DND-41 (cell line): ENCODE data around the gene SLF2.
A peak's percentile ranks its signal among the peaks of the same experiment; 100 is the strongest.

Experiments
- ATAC-seq: fragments of 200-7000 bp; cut with Tn5 transposase; 3 replicates; pipeline ENCODE4 v1.9.1; 2021; ENCODE audit warnings: low read depth; ENCODE audit not compliant: insufficient read depth
- DNase-seq: peaks from one replicate; pipeline ENCODE4 v3.0.0-alpha.2; 2020
- H2AFZ ChIP-seq: 2 replicates; pipeline ENCODE4 v1.6.0; 2012; ENCODE audit warnings: low read depth, low read length
- H3K27ac ChIP-seq: 2 replicates; pipeline ENCODE4 v1.5.1; 2012; ENCODE audit warnings: low read length, inconsistent platforms
- H3K27me3 ChIP-seq: fragments of 200-600 bp; sonication (generic); 2 replicates; pipeline ENCODE4 v1.6.0; 2012; ENCODE audit warnings: low read length, mild to moderate bottlenecking, inconsistent platforms; ENCODE audit not compliant: insufficient read depth, poor library complexity
- H3K36me3 ChIP-seq: 2 replicates; pipeline ENCODE4 v1.5.1; 2012; ENCODE audit warnings: low read length, inconsistent platforms; ENCODE audit not compliant: insufficient read depth
- H3K4me1 ChIP-seq: 2 replicates; pipeline ENCODE4 v1.5.1; 2012; ENCODE audit warnings: mild to moderate bottlenecking, low read length; ENCODE audit not compliant: insufficient read depth
- H3K4me2 ChIP-seq: 2 replicates; pipeline ENCODE4 v1.6.0; 2012; ENCODE audit warnings: mild to moderate bottlenecking, moderate library complexity, low read length, inconsistent platforms; ENCODE audit not compliant: insufficient read depth
- H3K4me3 ChIP-seq, 2 experiments: fragments of 200-600 bp in 1 of 2; shearing (Covaris generic) in 1 of 2; 2 replicates each; pipeline ENCODE4 v1.5.1; 2012 to 2016; ENCODE audit warnings: inconsistent platforms in 2 of 2, low read length in 2 of 2, mild to moderate bottlenecking in 2 of 2, low read depth in 1 of 2, moderate library complexity in 1 of 2
- H3K79me2 ChIP-seq: 2 replicates; pipeline ENCODE4 v1.6.0; 2012; ENCODE audit warnings: low read length, inconsistent platforms; ENCODE audit not compliant: insufficient read depth
- H3K9ac ChIP-seq: 2 replicates; pipeline ENCODE4 v1.6.0; 2012; ENCODE audit warnings: low read depth, mild to moderate bottlenecking, inconsistent platforms, low read length, moderate library complexity
- H3K9me3 ChIP-seq: 2 replicates; pipeline ENCODE4 v1.5.1; 2012; ENCODE audit warnings: low read length, moderate library complexity, mild to moderate bottlenecking, inconsistent platforms; ENCODE audit not compliant: insufficient read depth, severe bottlenecking
- H4K20me1 ChIP-seq: 2 replicates; pipeline ENCODE4 v1.6.0; 2012; ENCODE audit warnings: low read length; ENCODE audit not compliant: insufficient read depth
- CTCF ChIP-seq: IDR thresholded peaks from 2 replicates; pipeline ENCODE4 v1.5.1; 2012; ENCODE audit warnings: borderline replicate concordance, low read length, moderate library complexity, mild to moderate bottlenecking; ENCODE audit not compliant: poor library complexity, severe bottlenecking; ENCODE audit errors: extremely low read depth
- EZH2 ChIP-seq: IDR thresholded peaks from 3 replicates; pipeline ENCODE4 v1.6.1; 2012; ENCODE audit warnings: borderline replicate concordance, low read depth, mild to moderate bottlenecking, moderate library complexity, low read length, inconsistent platforms; ENCODE audit not compliant: severe bottlenecking

The SLF2 gene

GRCh38 chr10:100977436-100977835 lies 64.7 kb downstream of the SLF2 start:
- Histone ChIP-seq H3K4me2 (no peak overlapping the region), H3K9me3 (no peaks in the 10 kb centered on the region), H4K20me1 (no peaks in the 10 kb centered on the region), H3K4me1 (no peaks in the 10 kb centered on the region), H3K4me3 (no peak overlapping the region), H3K79me2 (no peaks in the 10 kb centered on the region), H3K36me3 (peaks cover 14% of the 10 kb centered on the region), H3K27me3 (no peaks in the 10 kb centered on the region), H3K9ac (no peak overlapping the region), H3K27ac (no peak overlapping the region), H2AFZ (no peak overlapping the region)
- TF ChIP-seq CTCF (no peak), EZH2 (no peak)
- no peak for DNase-seq
- ATAC-seq, result peak; percentile 35; the same call in 1 of the 3 replicates

- H3K4me3 ChIP-seq, result no peak overlapping the region
- no peak for ATAC-seq
- H3K4me2 ChIP-seq, result no peak overlapping the region
- no peaks in the 10 kb centered on the region for H4K20me1 ChIP-seq
- H3K36me3 ChIP-seq, result peaks cover 15% of the 10 kb centered on the region
- no peak overlapping the region for H3K9ac ChIP-seq
- DNase-seq, result no peak
- H3K27me3 ChIP-seq, result no peaks in the 10 kb centered on the region
- H2AFZ ChIP-seq, result no peak overlapping the region
- no peaks in the 10 kb centered on the region for H3K9me3 ChIP-seq
- H3K27ac ChIP-seq, result no peak overlapping the region
- no peaks in the 10 kb centered on the region for H3K4me1 ChIP-seq
- no peaks in the 10 kb centered on the region for H3K79me2 ChIP-seq
- TF ChIP-seq EZH2 (no peak), CTCF (no peak)
These were observed 65.5 kb downstream of the SLF2 start for GRCh38 chr10:100978121-100978900.

GRCh38 chr10:100978901-100979195 lies 66.1 kb downstream of the SLF2 start:
- no peak for ATAC-seq

More at GRCh38 chr10:100978901-100979195, 66.1 kb downstream of the SLF2 start:
- Histone ChIP-seq H3K9ac (no peak overlapping the region), H3K4me1 (no peaks in the 10 kb centered on the region), H3K4me2 (no peak overlapping the region), H4K20me1 (no peaks in the 10 kb centered on the region), H3K27me3 (no peaks in the 10 kb centered on the region), H3K36me3 (peaks cover 18% of the 10 kb centered on the region), H3K9me3 (no peaks in the 10 kb centered on the region), H3K4me3 (no peak overlapping the region), H3K79me2 (no peaks in the 10 kb centered on the region), H3K27ac (no peak overlapping the region), H2AFZ (no peak overlapping the region)
- no peak for DNase-seq
- TF ChIP-seq EZH2, result no peak
- no peak for TF ChIP-seq CTCF
